DOHH2 (cell line): Measurements from ENCODE around the gene VPREB3.

Source experiments
- H3F3A ChIP-seq: fragments of 200-600 bp; sonication (generic), shearing (Covaris generic); 2 replicates; pipeline ENCODE4 v1.6.0; 2016; ENCODE audit warnings: antibody characterized with exemption, mild to moderate bottlenecking; ENCODE audit not compliant: control insufficient read depth, insufficient read depth
- H3K27ac ChIP-seq: fragments of 200-600 bp; sonication (generic); 2 replicates; pipeline ENCODE4 v1.5.1; 2014; ENCODE audit warnings: low read depth, mild to moderate bottlenecking, low read length, moderate library complexity
- H3K27me3 ChIP-seq: fragments of 200-600 bp; sonication (generic); 2 replicates; pipeline ENCODE4 v1.6.1; 2014; ENCODE audit warnings: mild to moderate bottlenecking, low read length, mixed read lengths; ENCODE audit not compliant: control insufficient read depth
- H3K36me3 ChIP-seq: fragments of 200-600 bp; sonication (generic); 2 replicates; pipeline ENCODE4 v1.6.1; 2014; ENCODE audit warnings: mild to moderate bottlenecking, low read length, moderate library complexity, mixed read lengths; ENCODE audit not compliant: control insufficient read depth
- H3K4me1 ChIP-seq: fragments of 200-600 bp; sonication (generic); 2 replicates; pipeline ENCODE4 v1.6.1; 2014; ENCODE audit warnings: mild to moderate bottlenecking, low read length, mixed read lengths; ENCODE audit not compliant: control insufficient read depth
- H3K4me2 ChIP-seq: fragments of 200-600 bp; sonication (generic); 2 replicates; pipeline ENCODE4 v1.6.0; 2014; ENCODE audit warnings: mild to moderate bottlenecking, low read length, moderate library complexity
- H3K4me3 ChIP-seq: fragments of 200-600 bp; sonication (generic); 2 replicates; pipeline ENCODE4 v1.5.1; 2014; ENCODE audit warnings: mild to moderate bottlenecking, low read length, mixed read lengths
- H3K79me2 ChIP-seq: fragments of 200-600 bp; sonication (generic); 2 replicates; pipeline ENCODE4 v1.6.1; 2014; ENCODE audit warnings: mild to moderate bottlenecking, low read length, mixed read lengths; ENCODE audit not compliant: control insufficient read depth
- H3K9me2 ChIP-seq: fragments of 200-600 bp; sonication (generic); replicated peaks from 2 replicates; pipeline ENCODE4 v1.6.1; 2014; ENCODE audit warnings: mild to moderate bottlenecking, low read length, mixed read lengths; ENCODE audit not compliant: control insufficient read depth
- H3K9me3 ChIP-seq: fragments of 200-600 bp; sonication (generic); 2 replicates; pipeline ENCODE4 v1.6.1; 2014; ENCODE audit warnings: antibody characterized with exemption, low read length, mixed read lengths; ENCODE audit not compliant: control insufficient read depth, insufficient read depth
- H4K20me1 ChIP-seq: fragments of 200-600 bp; sonication (generic); 2 replicates; pipeline ENCODE4 v1.6.0; 2014; ENCODE audit warnings: low read depth, mild to moderate bottlenecking, antibody characterized with exemption, low read length, moderate library complexity; ENCODE audit not compliant: control insufficient read depth, insufficient read depth
- EZH2phosphoT487 ChIP-seq: fragments of 200-600 bp; sonication (generic); IDR thresholded peaks from 2 replicates; pipeline ENCODE4 v1.6.1; 2017; ENCODE audit warnings: borderline replicate concordance, mild to moderate bottlenecking, antibody characterized with exemption, low read length, moderate library complexity, mixed read lengths
- TF ChIP-seq, protein P1 (sequence below): fragments of 200-600 bp; sonication (generic); IDR thresholded peaks from one replicate; pipeline ENCODE4 v1.5.1; 2014; ENCODE audit warnings: antibody characterized with exemption, mild to moderate bottlenecking, low read depth, low read length; ENCODE audit not compliant: poor library complexity, severe bottlenecking

Gene VPREB3

DNA sequence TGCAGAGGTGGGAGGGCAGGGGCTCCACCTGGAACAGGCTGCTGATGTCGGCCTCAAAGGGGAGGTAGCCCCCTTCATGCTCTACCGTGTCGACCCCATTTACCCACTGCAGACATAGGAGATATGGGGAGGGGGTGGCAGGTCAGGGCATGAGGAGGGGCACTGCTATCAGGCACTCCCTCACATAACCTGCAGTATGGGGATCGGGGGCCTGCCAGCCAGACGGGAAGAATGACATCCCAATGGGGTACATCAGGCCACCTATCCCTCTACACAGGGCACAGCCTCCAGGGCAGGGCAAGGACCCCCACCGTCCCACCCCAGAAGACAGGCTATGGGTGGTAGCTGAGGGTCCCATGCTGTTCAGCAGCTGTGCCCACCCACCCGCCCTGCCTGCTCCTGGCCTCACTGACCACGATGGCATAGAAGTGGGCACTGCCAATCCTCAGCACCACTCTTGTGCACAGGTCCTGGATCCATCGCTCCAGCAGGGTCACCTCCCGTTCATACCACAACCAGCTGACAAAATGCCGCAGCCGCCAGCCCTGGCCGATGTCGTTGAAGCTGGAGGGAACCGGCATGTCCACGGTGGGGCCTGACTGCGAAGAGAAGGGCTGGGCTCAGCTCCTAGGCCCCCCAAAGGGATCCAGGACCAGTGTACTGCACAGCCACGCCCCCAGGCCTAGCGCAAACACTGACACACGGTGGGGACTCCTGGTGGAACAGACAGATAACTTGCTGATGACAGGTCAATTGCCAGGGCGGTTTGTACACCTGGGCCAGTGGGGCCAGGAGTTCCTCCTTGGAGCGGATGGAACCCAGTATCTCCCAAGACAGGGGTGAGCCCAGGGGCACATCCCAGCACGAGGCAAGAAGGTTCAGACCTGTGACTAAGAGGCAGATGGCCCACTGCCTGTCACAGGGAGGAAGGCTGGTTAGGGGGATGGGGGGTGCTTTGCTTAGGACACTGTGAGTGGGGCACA lies 39.3 kb downstream of the VPREB3 start:
- no peaks in the 10 kb centered on the region; the same call in 1 of the 2 replicates for H3F3A ChIP-seq
- no peak overlapping the region for H3K27ac ChIP-seq
- no peak for TF ChIP-seq EZH2phosphoT487
- no peaks in the 10 kb centered on the region for H4K20me1 ChIP-seq
- H3K9me2 ChIP-seq = no peaks in the 10 kb centered on the region
- H3K4me3 ChIP-seq = no peak overlapping the region
- peak overlapping the region; percentile 5; the same call in 1 of the 2 replicates for H3K4me2 ChIP-seq
- peaks cover 20% of the 10 kb centered on the region for H3K4me1 ChIP-seq
- no peaks in the 10 kb centered on the region for H3K27me3 ChIP-seq
- H3K36me3 ChIP-seq = peaks cover 42% of the 10 kb centered on the region
- H3K79me2 ChIP-seq = peaks cover 23% of the 10 kb centered on the region
- H3K9me3 ChIP-seq = no peaks in the 10 kb centered on the region

DNA sequence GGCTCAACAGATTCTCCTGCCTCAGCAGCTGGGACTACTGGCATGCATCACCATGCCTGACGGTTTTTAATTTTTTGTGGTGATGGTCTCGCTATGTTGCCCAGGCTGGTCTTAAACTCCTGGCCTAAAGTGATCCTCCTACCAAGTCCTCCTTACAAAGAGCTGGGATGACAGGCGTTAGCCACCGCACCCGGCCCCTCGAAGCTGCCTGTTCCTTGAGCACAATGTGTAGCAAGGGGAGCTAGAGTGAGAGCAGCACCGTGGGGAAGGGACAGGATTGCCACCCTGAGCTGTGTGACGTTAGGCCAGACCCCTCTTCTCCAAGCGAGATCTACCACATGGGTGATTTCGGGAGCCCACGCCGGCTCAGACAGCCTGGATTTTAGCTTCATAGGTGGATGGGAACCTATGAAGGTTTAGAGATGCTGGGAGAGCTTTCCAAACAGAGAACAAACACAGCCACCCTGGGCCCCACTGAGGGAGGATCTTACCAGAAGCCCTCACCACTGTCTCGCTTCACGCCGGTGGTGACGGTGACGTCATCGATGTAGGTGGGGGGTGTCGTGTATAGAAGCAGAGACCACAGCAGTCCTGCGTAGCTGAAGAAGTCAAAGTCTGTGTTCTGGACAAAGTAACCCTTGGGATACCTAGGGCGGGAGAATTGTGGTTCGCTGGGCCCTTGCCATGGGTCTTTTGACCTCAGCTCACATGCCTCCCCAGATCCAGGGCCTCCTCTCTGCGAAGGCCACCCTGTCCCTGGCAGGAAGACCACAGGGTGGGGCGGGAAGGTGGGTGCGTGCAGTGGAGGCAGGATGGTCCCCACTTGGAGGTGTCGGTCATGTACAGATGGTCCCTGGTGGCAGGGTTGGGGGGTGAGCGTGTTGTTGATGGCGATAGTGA lies 40.3 kb downstream of the VPREB3 start:
- TF ChIP-seq, protein P1, sequence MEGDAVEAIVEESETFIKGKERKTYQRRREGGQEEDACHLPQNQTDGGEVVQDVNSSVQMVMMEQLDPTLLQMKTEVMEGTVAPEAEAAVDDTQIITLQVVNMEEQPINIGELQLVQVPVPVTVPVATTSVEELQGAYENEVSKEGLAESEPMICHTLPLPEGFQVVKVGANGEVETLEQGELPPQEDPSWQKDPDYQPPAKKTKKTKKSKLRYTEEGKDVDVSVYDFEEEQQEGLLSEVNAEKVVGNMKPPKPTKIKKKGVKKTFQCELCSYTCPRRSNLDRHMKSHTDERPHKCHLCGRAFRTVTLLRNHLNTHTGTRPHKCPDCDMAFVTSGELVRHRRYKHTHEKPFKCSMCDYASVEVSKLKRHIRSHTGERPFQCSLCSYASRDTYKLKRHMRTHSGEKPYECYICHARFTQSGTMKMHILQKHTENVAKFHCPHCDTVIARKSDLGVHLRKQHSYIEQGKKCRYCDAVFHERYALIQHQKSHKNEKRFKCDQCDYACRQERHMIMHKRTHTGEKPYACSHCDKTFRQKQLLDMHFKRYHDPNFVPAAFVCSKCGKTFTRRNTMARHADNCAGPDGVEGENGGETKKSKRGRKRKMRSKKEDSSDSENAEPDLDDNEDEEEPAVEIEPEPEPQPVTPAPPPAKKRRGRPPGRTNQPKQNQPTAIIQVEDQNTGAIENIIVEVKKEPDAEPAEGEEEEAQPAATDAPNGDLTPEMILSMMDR = no peak
- TF ChIP-seq EZH2phosphoT487 = no peak
- Histone ChIP-seq H3K4me3 (no peak overlapping the region), H3K79me2 (peaks cover 23% of the 10 kb centered on the region), H3K9me3 (no peaks in the 10 kb centered on the region), H3K4me2 (no peak overlapping the region), H3K27ac (no peak overlapping the region), H3K4me1 (peaks cover 20% of the 10 kb centered on the region), H4K20me1 (no peaks in the 10 kb centered on the region), H3K36me3 (peaks cover 51% of the 10 kb centered on the region), H3K9me2 (no peaks in the 10 kb centered on the region), H3F3A (no peaks in the 10 kb centered on the region), H3K27me3 (no peaks in the 10 kb centered on the region)

DNA sequence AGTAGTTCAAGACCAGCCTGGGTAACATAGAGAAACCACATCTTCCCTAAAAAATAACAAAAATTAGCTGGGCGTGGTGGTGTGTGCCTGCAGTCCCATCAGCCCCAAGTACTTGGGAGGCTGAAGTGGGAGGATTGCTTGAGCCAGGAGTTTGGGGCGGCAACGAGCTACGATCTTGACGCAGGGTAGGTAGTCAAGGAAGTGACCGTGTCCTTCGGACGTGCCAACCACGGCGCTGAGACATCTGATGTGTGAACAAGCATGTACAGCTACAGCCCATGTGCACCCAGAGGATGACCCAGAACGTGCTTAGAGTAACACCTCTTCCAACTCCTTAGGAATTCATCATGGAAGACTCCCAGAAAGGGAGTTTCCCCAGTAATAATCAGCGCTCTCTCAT lies 42.0 kb downstream of the VPREB3 start:
- H3K36me3 ChIP-seq = peaks cover 68% of the 10 kb centered on the region
- TF ChIP-seq, protein P1 = no peak
- TF ChIP-seq EZH2phosphoT487 = no peak
- H4K20me1 ChIP-seq = no peaks in the 10 kb centered on the region

More for the DNA sequence above, 42.0 kb downstream of the VPREB3 start:
- Histone ChIP-seq H3K4me2 (no peak overlapping the region), H3K9me3 (no peaks in the 10 kb centered on the region), H3F3A (no peaks in the 10 kb centered on the region), H3K4me1 (peaks cover 13% of the 10 kb centered on the region), H3K4me3 (no peak overlapping the region), H3K27me3 (no peaks in the 10 kb centered on the region), H3K27ac (no peak overlapping the region), H3K79me2 (peaks cover 23% of the 10 kb centered on the region), H3K9me2 (no peaks in the 10 kb centered on the region)
